ENCODE results near the gene PDCD1. TPM values are rescaled to one million over a fixed set of nuclear protein-coding genes. Genes with fewer than 3 reads are reported as not detected.
A peak's percentile ranks its signal among the peaks of the same experiment; 100 is the strongest.

Gene PDCD1
- total RNA-seq, 6 donors from 2014 or later: 0.49 to 4.2 (median 0.91) TPM; not detected in 1

DNA sequence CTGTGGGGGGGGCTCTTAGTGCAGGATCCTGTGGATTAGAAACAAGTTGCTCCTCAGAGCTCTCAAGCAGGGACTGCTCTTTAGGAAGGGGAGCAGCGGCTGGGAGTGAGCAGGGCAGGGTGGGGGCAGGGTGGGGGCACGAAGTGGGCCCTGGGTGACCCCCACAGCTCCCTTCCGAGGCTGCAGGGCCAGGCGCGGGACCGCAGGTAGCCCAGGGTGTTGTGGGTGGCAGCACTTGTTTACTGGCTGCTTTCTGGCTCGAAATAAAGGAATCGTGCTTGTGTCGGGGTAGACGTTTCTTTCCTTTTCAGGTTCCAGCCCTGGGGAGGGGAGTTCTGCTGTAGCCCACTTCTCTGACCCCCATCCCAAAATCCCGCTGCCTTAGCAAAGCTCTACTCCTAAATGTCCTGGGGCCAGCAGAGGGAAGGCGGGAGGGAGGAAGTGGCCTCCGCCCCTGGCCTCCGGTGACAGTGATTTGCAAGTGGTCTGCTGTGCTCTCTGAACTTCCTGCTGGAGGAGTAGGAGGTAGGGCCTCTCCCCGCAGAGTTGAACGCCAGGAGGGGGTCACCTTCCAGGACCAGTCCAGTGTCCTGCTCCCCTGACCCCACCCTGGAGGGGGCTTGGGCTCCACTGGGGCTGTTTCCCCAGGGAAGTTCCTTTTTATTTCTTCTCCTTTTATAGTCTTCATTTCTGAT, 41.4 kb downstream of the PDCD1 start:
- Histone ChIP-seq H3K36me3 (no peaks in the 10 kb centered on the region), H3K4me1 (peaks cover 0 to 20% (median 4%) of the 10 kb centered on the region in 4 donors), H3K27ac (no peak overlapping the region), H3K4me3 (no peak overlapping the region), H3K9me3 (no peaks in the 10 kb centered on the region), H3K27me3 (no peaks in the 10 kb centered on the region)
- TF ChIP-seq, protein P1, sequence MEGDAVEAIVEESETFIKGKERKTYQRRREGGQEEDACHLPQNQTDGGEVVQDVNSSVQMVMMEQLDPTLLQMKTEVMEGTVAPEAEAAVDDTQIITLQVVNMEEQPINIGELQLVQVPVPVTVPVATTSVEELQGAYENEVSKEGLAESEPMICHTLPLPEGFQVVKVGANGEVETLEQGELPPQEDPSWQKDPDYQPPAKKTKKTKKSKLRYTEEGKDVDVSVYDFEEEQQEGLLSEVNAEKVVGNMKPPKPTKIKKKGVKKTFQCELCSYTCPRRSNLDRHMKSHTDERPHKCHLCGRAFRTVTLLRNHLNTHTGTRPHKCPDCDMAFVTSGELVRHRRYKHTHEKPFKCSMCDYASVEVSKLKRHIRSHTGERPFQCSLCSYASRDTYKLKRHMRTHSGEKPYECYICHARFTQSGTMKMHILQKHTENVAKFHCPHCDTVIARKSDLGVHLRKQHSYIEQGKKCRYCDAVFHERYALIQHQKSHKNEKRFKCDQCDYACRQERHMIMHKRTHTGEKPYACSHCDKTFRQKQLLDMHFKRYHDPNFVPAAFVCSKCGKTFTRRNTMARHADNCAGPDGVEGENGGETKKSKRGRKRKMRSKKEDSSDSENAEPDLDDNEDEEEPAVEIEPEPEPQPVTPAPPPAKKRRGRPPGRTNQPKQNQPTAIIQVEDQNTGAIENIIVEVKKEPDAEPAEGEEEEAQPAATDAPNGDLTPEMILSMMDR (IDR thresholded peaks at IDR 0.05): no peak
- TF ChIP-seq POLR2AphosphoS5 (IDR thresholded peaks at IDR 0.05): no peak
- ATAC-seq (ENCODE audit: low FRiP score in 2 of 2) (peak in 1 of 2 donors; percentile 5), DNase-seq (peak in 1 of 2 donors; percentile 58)
- WGBS, 2 donors: 29 to 36% methylated on average over 6 to 16 of the region's 16 CpGs

DNA sequence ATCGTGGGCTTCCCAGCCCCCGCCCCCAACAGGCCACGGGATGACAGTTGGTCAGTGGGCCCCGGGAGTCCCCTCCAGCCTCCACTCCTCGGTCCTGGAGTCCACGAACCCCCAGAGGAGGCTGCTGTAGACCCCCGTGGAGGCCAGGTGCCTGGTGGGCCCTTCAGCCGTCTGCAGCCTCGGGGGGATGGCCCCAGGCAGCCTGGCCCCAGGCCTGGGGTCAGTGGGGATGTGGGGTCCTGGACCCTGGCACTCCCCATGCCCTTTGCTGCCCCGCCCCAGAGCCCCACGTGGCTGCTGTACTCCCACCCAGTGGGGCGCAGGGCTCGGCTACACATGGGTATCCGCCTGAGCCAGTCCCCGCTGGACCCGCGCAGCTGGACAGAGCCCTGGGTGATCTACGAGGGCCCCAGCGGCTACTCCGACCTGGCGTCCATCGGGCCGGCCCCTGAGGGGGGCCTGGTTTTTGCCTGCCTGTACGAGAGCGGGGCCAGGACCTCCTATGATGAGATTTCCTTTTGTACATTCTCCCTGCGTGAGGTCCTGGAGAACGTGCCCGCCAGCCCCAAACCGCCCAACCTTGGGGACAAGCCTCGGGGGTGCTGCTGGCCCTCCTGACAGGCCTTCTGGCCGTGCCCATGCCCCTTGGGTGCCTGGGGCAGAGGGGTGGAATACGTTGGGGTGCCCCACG, 42.1 kb downstream of the PDCD1 start:
- Histone ChIP-seq H3K4me1 (peaks cover 0 to 20% (median 1%) of the 10 kb centered on the region in 4 donors), H3K27me3 (no peaks in the 10 kb centered on the region), H3K36me3 (no peaks in the 10 kb centered on the region), H3K27ac (no peak overlapping the region), H3K9me3 (no peaks in the 10 kb centered on the region), H3K4me3 (no peak overlapping the region)
- ATAC-seq (ENCODE audit: low FRiP score in 2 of 2) (no peak), DNase-seq (peak in 1 of 2 donors; percentile 76)
- 67 to 86% methylated on average over 7 to 28 of the region's 33 CpGs for WGBS, 2 donors
- TF ChIP-seq POLR2AphosphoS5 (IDR thresholded peaks at IDR 0.05) (no peak), EP300 (IDR thresholded peaks at IDR 0.05) (no peak), POLR2A (IDR thresholded peaks at IDR 0.05) (no peak)
- TF ChIP-seq, protein P1 (IDR thresholded peaks at IDR 0.05): no peak

DNA sequence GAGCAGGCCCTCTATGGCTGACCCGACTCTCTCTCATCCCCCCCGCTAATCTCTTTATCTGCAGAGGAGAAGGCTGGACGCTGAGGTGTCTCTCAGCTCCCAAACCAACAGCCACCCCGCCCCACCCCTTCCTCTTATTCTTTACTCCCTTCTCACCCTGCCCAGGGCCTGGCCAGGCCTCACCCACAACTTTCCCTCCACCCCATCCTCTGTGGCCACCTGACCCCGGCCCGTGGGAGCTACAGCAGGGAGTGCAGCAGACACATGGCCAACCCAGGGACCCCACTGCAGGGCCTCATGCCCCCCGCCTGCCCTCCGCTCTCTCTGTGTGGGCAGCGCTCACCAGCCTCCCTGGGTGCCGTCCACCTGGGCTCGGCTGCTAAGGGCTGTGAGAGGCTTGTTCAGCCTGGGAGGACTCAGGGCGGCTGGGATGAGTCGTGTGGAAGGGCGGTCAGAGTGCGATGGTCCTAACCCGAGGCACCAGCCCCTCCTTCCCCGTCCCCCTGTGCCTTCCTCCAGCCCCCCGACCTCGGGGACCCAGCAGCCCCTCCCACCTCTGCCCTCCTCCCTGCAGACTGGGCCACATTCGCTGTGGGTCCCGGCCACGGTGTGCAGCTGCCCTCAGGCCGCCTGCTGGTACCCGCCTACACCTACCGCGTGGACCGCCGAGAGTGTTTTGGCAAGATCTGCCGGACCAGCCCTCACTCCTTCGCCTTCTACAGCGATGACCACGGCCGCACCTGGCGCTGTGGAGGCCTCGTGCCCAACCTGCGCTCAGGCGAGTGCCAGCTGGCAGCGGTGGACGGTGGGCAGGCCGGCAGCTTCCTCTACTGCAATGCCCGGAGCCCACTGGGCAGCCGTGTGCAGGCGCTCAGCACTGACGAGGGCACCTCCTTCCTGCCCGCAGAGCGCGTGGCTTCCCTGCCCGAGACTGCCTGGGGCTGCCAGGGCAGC, 42.9 kb downstream of the PDCD1 start:
- 87 to 89% methylated on average over 33 to 44 of the region's 48 CpGs for WGBS, 2 donors
- Histone ChIP-seq H3K4me3 (no peak overlapping the region), H3K9me3 (no peaks in the 10 kb centered on the region), H3K36me3 (no peaks in the 10 kb centered on the region), H3K4me1 (peaks cover 0 to 15% (median 0%) of the 10 kb centered on the region in 4 donors), H3K27me3 (no peaks in the 10 kb centered on the region), H3K27ac (no peak overlapping the region)
- TF ChIP-seq POLR2AphosphoS5 (IDR thresholded peaks at IDR 0.05): no peak
- TF ChIP-seq, protein P1 (IDR thresholded peaks at IDR 0.05): no peak
- no peak for TF ChIP-seq POLR2A (IDR thresholded peaks at IDR 0.05)
- no peak for TF ChIP-seq EP300 (IDR thresholded peaks at IDR 0.05)
- DNase-seq: peak in 1 of 2 donors; percentile 78
- ATAC-seq (ENCODE audit: low FRiP score in 2 of 2): no peak

DNA sequence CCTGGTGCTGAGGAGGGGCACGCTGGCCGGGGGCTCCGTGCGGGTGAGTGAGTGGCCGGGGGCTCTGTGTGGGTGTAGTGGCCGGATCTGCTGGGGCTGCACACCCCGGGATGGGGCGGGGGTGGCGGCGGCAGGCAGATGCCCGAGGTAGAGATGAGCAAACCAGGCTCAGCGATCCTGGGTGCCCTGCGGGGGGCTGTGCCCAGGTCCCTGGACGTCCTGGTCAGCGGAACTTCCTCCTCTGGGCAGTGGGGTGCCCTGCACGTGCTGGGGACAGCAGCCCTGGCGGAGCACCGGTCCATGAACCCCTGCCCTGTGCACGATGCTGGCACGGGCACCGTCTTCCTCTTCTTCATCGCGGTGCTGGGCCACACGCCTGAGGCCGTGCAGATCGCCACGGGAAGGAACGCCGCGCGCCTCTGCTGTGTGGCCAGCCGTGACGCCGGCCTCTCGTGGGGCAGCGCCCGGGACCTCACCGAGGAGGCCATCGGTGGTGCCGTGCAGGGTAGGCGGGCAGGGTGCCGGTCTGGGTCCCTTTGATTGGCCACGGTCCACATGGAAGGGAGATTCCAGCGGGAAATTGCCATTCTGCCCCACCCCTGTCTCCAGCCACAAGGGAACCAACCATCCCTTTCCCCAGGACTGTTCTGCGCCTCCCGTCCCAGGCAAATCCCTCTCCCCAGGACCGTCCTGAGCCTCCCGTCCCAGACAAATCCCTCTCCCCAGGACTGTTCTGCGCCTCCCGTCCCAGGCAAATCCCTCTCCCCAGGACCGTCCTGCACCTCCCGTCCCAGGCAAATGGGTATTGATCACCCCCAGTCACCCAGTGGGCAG, 43.8 kb downstream of the PDCD1 start:
- H3K27me3 ChIP-seq: no peaks in the 10 kb centered on the region
- no peaks in the 10 kb centered on the region for H3K36me3 ChIP-seq
- no peak overlapping the region for H3K27ac ChIP-seq
- H3K4me3 ChIP-seq: no peak overlapping the region
- ATAC-seq (ENCODE audit: low FRiP score in 2 of 2) (peak in 1 of 2 donors; percentile 6), DNase-seq (peak; percentile 17 to 77)
- peaks cover 0 to 15% (median 0%) of the 10 kb centered on the region in 4 donors for H3K4me1 ChIP-seq
- H3K9me3 ChIP-seq: no peaks in the 10 kb centered on the region
- TF ChIP-seq POLR2A (IDR thresholded peaks at IDR 0.05) (no peak), EP300 (IDR thresholded peaks at IDR 0.05) (no peak), POLR2AphosphoS5 (IDR thresholded peaks at IDR 0.05) (no peak)
- TF ChIP-seq, protein P1 (IDR thresholded peaks at IDR 0.05): no peak
- WGBS, 2 donors: 83 to 90% methylated on average over 34 to 49 of the region's 52 CpGs

Data from upper lobe of left lung (tissue), 6 donors.